Kidney (tissue), 14 donors: ENCODE measurements around the gene SAP30L. TPM values are rescaled to one million over a fixed set of nuclear protein-coding genes. Genes with fewer than 3 reads are reported as not detected.
A peak's percentile ranks its signal among the peaks of the same experiment; 100 is the strongest.

ENCODE experiments used
- DNase-seq, 5 donors: peaks; one replicate each; pipeline ENCODE4 v3.0.0-alpha.2; 2013 to 2020
- FAIRE-seq: peaks from 2 replicates; lab custom pipeline; 2012; peaks lifted over from hg19 to GRCh38; lab: Jason Lieb, UNC
- H3K27ac ChIP-seq, 2 donors: one replicate each; pipeline ENCODE4 v1.7.0; 2013; ENCODE audit warnings: low read depth in 2 of 2, low read length in 2 of 2, inconsistent platforms in 1 of 2
- H3K27me3 ChIP-seq: one replicate; pipeline ENCODE4 v1.7.1; 2013; ENCODE audit warnings: low read length, inconsistent platforms; ENCODE audit not compliant: control insufficient read depth, insufficient read depth
- H3K36me3 ChIP-seq, 3 donors: one replicate each; pipeline versions ENCODE4 v1.7.0 to v1.7.1; 2013; ENCODE audit warnings: low read length in 3 of 3, control low read depth in 1 of 3, inconsistent platforms in 1 of 3; ENCODE audit not compliant: insufficient read depth in 3 of 3, control insufficient read depth in 2 of 3
- H3K4me1 ChIP-seq, 3 donors: one replicate each; pipeline versions ENCODE4 v1.7.0 to v1.7.1; 2013; ENCODE audit warnings: low read length in 3 of 3, inconsistent platforms in 1 of 3, low read depth in 1 of 3; ENCODE audit not compliant: control insufficient read depth in 2 of 3, insufficient read depth in 2 of 3
- H3K4me3 ChIP-seq, 3 donors: one replicate each; pipeline versions ENCODE4 v1.7.0 to v1.8.1; 2013; ENCODE audit warnings: low read length in 3 of 3, control low read depth in 1 of 3, inconsistent platforms in 1 of 3
- H3K9ac ChIP-seq, 3 donors: one replicate each; pipeline versions ENCODE4 v1.7.0 to v1.7.1; 2013; ENCODE audit warnings: low read length in 3 of 3, control low read depth in 1 of 3, inconsistent platforms in 1 of 3
- H3K9me3 ChIP-seq, 3 donors: one replicate each; pipeline versions ENCODE4 v1.7.0 to v1.7.1; 2013; ENCODE audit warnings: low read length in 3 of 3, control low read depth in 1 of 3, inconsistent platforms in 1 of 3; ENCODE audit not compliant: control insufficient read depth in 2 of 3, insufficient read depth in 1 of 3
- intact Hi-C: fragments of 100-400 bp; cut with DNase I; formaldehyde crosslinking; loops from one replicate; pipeline ENCODE4 v1.11.1; 2022
- polyA plus RNA-seq: library from polyadenylated mRNA; stranded (reverse); fragments of 350-450 nt; fragmentation: Illumina TruSeq; extraction: RNeasy Lipid Tissue Mini Kit (QIAGEN cat#74804); gene quantifications from one replicate; pipeline ENCODE4 v1.2.3, GENCODE V29; 2014; ENCODE audit warnings: low read depth, low replicate concordance; ENCODE audit not compliant: insufficient read depth
- total RNA-seq: library from RNA; stranded (reverse); fragmentation: NEBNext Ultra II Directional; extraction: Animal tissue kit (Norgen Biotek cat#: 25700); gene quantifications from one replicate; pipeline ENCODE4 v1.2.1, GENCODE V29; 2021
- TF ChIP-seq, protein P1 (sequence below): IDR thresholded peaks from 3 replicates; pipeline ENCODE4 v1.5.1; 2012; ENCODE audit warnings: mild to moderate bottlenecking, moderate library complexity, borderline replicate concordance; ENCODE audit not compliant: insufficient read depth; ENCODE audit errors: extremely low read depth
- donor health status: control.
- donor health status: control.
- donor health status: control.
- donor health status: control.
- donor health status: control.
- donor health status: DM: yes; HTN: yes; CAD: no.
- donor health status: Normal renal cell carcinoma (clear cell type).

Gene SAP30L
- total and polyA plus RNA-seq, 2 donors from 2014 or later, result 30.7 to 33.0 TPM

DNA sequence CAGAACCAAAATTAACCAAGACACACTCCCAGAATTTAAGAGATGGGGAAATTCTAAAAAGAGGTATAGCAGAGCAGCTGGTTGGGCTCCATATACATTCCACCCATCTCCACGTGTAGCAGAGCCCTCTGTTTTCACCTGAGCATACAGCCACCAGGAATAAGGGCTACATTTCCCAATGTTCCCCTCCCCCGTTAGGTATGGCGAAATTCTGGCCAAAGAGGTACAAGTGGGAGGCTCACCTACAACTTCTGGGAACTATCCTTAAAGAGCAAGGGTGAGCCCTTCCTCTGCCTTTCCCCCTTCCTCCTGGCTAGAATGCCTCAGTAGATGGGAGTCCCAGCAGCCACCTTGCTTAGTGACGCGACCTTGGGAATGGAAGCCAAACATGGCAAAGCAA, 5.3 kb upstream of the SAP30L start:
- Histone ChIP-seq H3K27me3 (no peaks in the 10 kb centered on the region), H3K27ac (no peak overlapping the region), H3K36me3 (peaks cover 0 to 7% (median 2%) of the 10 kb centered on the region in 3 donors), H3K4me1 (peaks cover 0 to 2% (median 0%) of the 10 kb centered on the region in 3 donors), H3K9ac (no peak overlapping the region), H3K4me3 (no peak overlapping the region), H3K9me3 (no peaks in the 10 kb centered on the region)
- intact Hi-C loops, result no loop called here
- TF ChIP-seq, protein P1, sequence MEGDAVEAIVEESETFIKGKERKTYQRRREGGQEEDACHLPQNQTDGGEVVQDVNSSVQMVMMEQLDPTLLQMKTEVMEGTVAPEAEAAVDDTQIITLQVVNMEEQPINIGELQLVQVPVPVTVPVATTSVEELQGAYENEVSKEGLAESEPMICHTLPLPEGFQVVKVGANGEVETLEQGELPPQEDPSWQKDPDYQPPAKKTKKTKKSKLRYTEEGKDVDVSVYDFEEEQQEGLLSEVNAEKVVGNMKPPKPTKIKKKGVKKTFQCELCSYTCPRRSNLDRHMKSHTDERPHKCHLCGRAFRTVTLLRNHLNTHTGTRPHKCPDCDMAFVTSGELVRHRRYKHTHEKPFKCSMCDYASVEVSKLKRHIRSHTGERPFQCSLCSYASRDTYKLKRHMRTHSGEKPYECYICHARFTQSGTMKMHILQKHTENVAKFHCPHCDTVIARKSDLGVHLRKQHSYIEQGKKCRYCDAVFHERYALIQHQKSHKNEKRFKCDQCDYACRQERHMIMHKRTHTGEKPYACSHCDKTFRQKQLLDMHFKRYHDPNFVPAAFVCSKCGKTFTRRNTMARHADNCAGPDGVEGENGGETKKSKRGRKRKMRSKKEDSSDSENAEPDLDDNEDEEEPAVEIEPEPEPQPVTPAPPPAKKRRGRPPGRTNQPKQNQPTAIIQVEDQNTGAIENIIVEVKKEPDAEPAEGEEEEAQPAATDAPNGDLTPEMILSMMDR, result no peak
- no peak for FAIRE-seq
- DNase-seq, result no peak

DNA sequence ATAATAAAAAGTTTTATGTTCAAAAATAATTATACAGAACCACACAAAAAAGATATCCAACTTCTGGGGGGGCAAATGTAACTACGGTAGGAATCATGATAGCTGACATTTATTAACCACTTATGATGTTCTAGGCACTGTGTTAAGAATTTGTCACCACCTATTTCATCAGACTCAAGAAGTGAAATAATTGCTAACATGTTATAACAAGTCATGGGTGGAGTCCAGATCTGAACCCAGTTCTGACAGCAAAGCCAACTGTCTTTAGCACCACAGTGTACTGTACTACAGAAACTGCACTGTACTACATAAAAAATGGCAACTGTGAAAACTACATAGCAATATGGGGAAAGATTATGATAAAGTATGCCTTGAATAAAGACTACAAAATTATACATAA, 3.0 kb upstream of the SAP30L start:
- FAIRE-seq (no peak), DNase-seq (no peak)
- H3K4me1 ChIP-seq, result peaks cover 0 to 7% (median 3%) of the 10 kb centered on the region in 3 donors
- H3K36me3 ChIP-seq, result peaks cover 0 to 7% (median 0%) of the 10 kb centered on the region in 3 donors
- H3K4me3 ChIP-seq, result no peak overlapping the region
- H3K9ac ChIP-seq, result no peak overlapping the region
- intact Hi-C loops, result no loop called here
- TF ChIP-seq, protein P1, result no peak
- H3K27me3 ChIP-seq, result no peaks in the 10 kb centered on the region
- H3K27ac ChIP-seq, result no peak overlapping the region
- no peaks in the 10 kb centered on the region for H3K9me3 ChIP-seq

DNA sequence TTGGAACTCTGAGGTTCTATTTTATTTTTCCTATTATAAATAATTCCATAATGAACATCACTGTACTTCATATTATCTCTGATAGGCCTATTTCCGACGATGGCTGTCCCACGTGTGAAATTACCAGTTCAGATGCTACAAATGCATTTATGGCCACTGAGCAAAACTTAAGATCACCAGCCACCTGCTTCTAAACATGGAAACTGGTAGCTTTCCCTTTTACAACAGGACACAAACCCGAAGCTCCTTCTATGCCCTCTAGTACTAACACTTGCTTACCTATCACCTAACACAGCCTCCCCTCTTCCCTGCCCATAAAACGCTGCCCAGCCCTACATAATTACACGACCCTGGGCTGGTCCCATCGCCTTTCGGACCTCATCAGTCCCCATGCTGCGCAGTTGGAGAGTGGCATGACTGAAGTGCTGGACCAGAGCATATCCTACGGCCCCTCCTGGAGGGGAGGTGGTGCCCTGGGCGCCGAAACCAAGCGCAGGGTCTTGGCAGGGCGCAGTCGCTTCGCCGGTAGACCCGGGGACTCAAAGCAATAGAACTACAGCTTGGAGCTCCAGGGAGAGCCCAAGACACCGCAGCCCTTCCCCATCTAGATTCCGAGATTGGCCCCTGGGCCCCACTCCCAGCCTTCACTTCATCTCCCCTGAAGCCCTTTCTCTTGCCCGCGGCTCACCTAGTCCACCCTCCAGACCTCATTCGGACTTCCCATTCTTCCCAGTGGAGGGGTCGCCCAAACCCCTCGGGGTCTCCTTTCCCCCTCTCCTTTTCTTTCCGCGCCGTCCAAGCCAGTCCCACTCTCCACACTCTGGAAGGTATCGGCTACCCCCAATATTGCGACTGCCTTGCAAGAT, 1.0 kb upstream of the SAP30L start:
- peak; percentile 21 to 71 (median 37) for DNase-seq
- Histone ChIP-seq H3K9me3 (no peaks in the 10 kb centered on the region), H3K4me3 (peak overlapping the region; percentile 91 to 97 (median 96)), H3K9ac (peak overlapping the region; percentile 81 to 86 (median 85)), H3K36me3 (peaks cover 0 to 3% (median 0%) of the 10 kb centered on the region in 3 donors), H3K4me1 (peaks cover 3 to 14% (median 8%) of the 10 kb centered on the region in 3 donors), H3K27me3 (no peaks in the 10 kb centered on the region), H3K27ac (peak overlapping the region; percentile 40 to 51)
- TF ChIP-seq, protein P1, result no peak
- FAIRE-seq, result no peak
- intact Hi-C loops, result no loop called here
